ENCODE results near the gene ADH1C.
"Not testable (repeated sequence)": the region's sequence is repeated elsewhere in the genome, so short reads cannot be mapped to it uniquely, and the experiment has no call there.

ADH1C gene

GRCh38 chr4:99352602-99353537 lies at the start of gene ADH1C:
TSS of gene ADH1C (minus strand) at chr4:99352746. CDS start at chr4:99352675, 71 bp downstream.
- DNase-seq = no peak

GRCh38 chr4:99400831-99401230 lies 48.3 kb upstream of the ADH1C start:
- no peak for DNase-seq

- no peak for DNase-seq
Measured at GRCh38 chr4:99399017-99399416, 46.5 kb upstream of the ADH1C start.

- no peak for DNase-seq
Measured at GRCh38 chr4:99395595-99396364, 43.2 kb upstream of the ADH1C start.

- DNase-seq = no peak
Measured at GRCh38 chr4:99394896-99395295, 42.4 kb upstream of the ADH1C start.

- no peak for DNase-seq
Measured at GRCh38 chr4:99390055-99390454, 37.5 kb upstream of the ADH1C start.

- DNase-seq = no peak
Measured at GRCh38 chr4:99389606-99390005, 37.1 kb upstream of the ADH1C start.

GRCh38 chr4:99383833-99384392 lies 31.4 kb upstream of the ADH1C start:
- DNase-seq = no peak

GRCh38 chr4:99383399-99383798 lies 30.9 kb upstream of the ADH1C start:
- no peak for DNase-seq

- DNase-seq = no peak
Measured at GRCh38 chr4:99382745-99383360, 30.3 kb upstream of the ADH1C start.

- no peak for DNase-seq
Measured at GRCh38 chr4:99381588-99382175, 29.1 kb upstream of the ADH1C start.

- no peak for DNase-seq
Measured at GRCh38 chr4:99379571-99379970, 27.0 kb upstream of the ADH1C start.

GRCh38 chr4:99378876-99379275 lies 26.3 kb upstream of the ADH1C start:
- no peak for DNase-seq

GRCh38 chr4:99377341-99377740 lies 24.8 kb upstream of the ADH1C start:
- not testable (repeated sequence) for DNase-seq

- not testable (repeated sequence) for DNase-seq
Measured at GRCh38 chr4:99372464-99372863, 19.9 kb upstream of the ADH1C start.

GRCh38 chr4:99367817-99368216 lies 15.3 kb upstream of the ADH1C start:
- not testable (repeated sequence) for DNase-seq

GRCh38 chr4:99366491-99366890 lies 13.9 kb upstream of the ADH1C start:
- DNase-seq = no peak

- no peak for DNase-seq
Measured at GRCh38 chr4:99362768-99363167, 10.2 kb upstream of the ADH1C start.

GRCh38 chr4:99361899-99362275 lies 9.3 kb upstream of the ADH1C start:
- no peak for DNase-seq

- DNase-seq = no peak
Measured at GRCh38 chr4:99361268-99361898, 8.8 kb upstream of the ADH1C start.

GRCh38 chr4:99359480-99360204 lies 7.1 kb upstream of the ADH1C start:
- no peak for DNase-seq

GRCh38 chr4:99357948-99358347 lies 5.4 kb upstream of the ADH1C start:
- no peak for DNase-seq

Data from activated CD8-positive, alpha-beta memory T cell treated with anti-CD3 and anti-CD28 coated beads for 24 hours (primary cell).